HG03045 (cell line): ENCODE measurements around the gene MTREX.

Experiments used
- ATAC-seq: cut with Tn5 transposase; IDR thresholded peaks from one replicate; pipeline ENCODE4 v1.9.1; 2021; ENCODE audit warnings: mild to moderate bottlenecking, moderate library complexity; ENCODE audit not compliant: unreplicated experiment

The MTREX gene

DNA sequence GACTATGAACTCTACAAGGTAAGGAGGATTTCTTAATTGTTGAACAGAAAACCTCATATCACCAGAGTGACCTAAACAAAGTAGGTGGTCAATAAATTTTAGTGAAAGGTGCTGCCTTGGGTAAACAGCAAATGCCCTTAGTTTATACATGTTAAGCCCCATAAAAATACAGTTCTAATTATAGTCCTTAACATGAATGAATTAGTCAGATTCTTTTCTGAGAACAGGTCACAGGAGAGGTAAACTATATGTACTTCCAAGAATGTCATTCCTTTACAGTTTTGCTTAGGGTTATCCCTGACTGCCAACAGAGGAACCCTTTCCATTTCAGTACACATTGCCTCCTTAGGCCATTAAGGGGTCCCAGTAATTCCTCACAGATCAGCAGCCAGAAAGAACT is 162.1 kb downstream of the MTREX start:
- no peak for ATAC-seq

DNA sequence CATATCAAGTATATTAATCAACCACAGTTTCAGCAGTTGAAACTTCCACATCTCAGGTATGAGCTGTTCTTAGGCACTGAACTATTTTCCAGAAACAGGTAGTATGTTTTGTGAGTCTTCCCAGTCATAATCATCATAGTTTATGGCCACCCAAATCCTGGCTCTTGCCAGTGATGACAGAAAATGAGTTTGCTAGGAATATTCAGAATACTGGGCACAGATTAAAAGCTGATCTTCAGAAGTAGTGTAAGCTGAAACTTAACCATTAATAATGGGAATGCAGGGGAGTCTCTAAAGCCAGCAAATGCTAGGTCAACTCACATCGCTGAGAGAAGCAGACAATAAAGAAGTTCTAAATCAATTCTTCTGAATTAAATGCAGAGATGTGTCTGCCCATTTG is 162.5 kb downstream of the MTREX start:
- no peak for ATAC-seq

DNA sequence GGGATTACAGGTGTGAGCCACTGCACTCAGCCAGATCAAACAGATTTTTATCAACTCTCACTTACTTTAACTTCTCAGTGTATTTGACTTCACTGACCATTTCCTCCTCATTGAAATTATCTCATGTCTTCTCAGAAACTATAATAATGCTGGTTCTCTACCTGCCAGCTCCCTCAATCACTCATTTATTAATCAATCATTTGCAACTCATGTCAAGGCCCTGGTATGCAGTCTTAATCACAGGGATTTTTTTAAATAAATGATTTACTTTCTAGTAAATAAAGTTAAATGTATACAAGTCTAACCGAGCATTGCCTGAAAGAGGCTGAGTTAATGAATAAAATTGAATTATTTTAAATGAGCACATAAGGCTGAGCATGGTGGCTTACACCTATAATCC is 163.7 kb downstream of the MTREX start:
- no peak for ATAC-seq

DNA sequence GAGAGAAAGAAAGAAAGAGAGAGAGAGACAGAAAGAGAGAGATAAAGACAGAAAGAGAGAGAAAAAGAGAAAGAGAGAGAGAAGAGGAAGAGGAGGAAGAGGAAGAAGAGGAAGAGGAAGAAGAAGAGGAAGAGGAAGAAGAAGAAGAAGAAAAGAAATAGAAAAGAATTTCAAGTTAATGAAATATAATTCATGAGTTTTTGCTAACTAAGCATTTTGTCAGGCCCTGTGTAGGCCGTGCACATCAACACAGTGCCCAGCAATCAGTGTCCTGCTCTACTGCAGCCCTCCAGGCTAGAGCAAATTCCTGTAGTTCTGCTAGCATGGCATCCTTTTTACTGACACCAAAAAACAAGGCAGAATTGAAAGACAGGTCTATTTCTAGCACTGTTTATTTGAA is 164.9 kb downstream of the MTREX start:
- no peak for ATAC-seq
